Fibroblast of skin of abdomen (primary cell): ENCODE results near the gene ELOVL6.

Source experiments
- DNase-seq: peaks from one replicate; pipeline ENCODE4 v3.0.0-alpha.2; 2013

The ELOVL6 gene

GRCh38 chr4:110159541-110159940, 38.9 kb downstream of the ELOVL6 start:
- DNase-seq = no peak

DNA sequence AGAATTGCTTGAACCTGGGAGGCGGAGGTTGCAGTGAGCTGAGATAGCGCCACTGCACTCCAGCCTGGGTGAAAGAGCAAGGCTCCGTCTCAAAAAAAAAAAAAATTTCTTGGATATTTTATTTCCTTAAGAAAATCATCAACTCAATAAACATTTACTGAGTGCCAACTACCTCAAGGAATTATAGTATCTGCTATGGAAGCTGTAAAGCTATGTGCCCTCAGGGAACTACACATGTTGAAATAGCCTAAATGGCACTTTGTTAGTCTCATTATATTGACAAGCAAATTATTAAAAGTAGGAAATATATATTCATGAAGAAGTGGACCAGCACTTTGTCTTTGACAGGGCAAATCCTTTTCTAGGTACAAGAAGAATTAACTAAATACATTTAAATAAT, 40.8 kb downstream of the ELOVL6 start:
- DNase-seq = no peak

GRCh38 chr4:110157166-110157565, 41.2 kb downstream of the ELOVL6 start:
- DNase-seq = peak; percentile 11

GRCh38 chr4:110156442-110156841, 42.0 kb downstream of the ELOVL6 start:
- no peak for DNase-seq

DNA sequence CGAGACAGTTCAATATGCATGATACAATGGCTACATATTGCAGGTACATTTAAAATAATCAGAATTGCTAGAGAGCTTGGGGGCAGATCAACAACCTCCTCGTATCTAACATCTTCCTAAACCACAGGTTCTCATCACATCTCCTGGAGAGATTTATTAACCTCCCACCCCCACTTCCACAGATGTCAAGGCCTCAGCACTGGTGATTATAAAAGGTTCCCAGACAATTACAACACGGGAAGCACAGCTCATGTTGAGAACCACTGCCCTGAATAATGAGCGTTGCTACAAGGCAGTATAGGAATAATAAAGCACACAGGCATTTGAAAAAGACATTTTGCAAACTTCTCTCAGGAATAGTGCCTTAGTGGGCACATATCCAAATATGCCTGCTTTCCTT, 42.8 kb downstream of the ELOVL6 start:
- DNase-seq = peak; percentile 74

- no peak for DNase-seq
Observed at GRCh38 chr4:110154582-110154981, 43.8 kb downstream of the ELOVL6 start.

DNA sequence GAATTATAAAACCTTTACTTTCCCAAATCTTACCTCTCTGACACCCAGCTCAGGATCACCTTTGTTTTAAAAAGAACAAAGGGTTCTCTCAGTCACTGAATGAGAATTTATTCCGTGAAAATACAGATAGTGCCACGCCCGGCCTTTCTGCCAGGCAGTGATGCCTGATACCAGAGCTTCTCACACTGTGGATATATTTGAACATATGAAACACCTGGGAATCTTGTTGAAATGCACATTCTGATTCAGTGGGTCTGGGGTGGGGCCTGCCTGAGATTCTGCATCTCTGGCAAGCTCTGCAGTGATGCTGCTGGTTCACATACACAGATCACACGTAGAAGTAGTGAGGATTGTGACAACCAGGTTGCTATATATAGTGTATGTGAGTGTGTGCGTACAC, 46.0 kb downstream of the ELOVL6 start:
- DNase-seq = no peak

DNA sequence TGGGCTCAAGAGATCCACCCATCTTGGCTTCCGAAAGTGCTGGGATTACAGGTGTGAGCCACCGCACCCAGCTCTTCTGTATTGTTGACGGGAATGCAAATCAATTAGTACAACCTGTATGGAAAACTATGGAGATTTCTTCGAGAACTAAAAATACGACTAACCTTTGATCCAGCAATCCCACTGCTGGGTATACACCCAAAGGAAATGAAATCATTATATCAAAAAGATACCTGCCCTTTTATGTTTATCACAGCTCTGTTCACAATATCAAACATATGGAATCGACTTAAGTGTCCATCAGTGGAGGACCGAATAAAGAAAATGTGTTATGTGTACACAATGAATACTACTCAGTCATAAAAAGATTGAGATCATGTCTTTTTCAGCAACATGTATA, 49.3 kb downstream of the ELOVL6 start:
- no peak for DNase-seq

DNA sequence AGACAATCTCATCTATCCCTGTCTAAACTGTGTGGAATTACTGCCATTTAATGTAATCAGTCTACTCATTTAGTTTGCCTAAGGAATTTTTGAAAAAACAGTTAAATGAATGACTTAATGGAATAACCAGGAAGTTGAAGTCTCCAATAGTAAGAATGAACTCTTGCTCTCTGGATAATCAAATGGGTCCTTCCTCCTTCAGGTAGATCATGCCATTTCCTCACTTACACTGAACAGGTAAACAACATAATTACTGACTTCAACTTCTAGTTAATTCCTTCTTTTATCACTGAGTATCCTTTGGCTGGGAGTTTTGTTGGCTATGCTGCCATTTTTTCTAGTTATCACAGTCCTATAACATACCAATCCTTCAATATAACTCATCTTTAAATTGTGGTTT, 56.0 kb downstream of the ELOVL6 start:
- DNase-seq = no peak

- DNase-seq = no peak
Observed at GRCh38 chr4:110139815-110140214, 58.6 kb downstream of the ELOVL6 start.

- DNase-seq = no peak
Observed at GRCh38 chr4:110139111-110139510, 59.3 kb downstream of the ELOVL6 start.

- DNase-seq = no peak
Observed at GRCh38 chr4:110138551-110138950, 59.9 kb downstream of the ELOVL6 start.

- DNase-seq = no peak
Observed at GRCh38 chr4:110137829-110138228, 60.6 kb downstream of the ELOVL6 start.

- no peak for DNase-seq
Observed at GRCh38 chr4:110135523-110135922, 62.9 kb downstream of the ELOVL6 start.

- no peak for DNase-seq
Observed at GRCh38 chr4:110135076-110135475, 63.3 kb downstream of the ELOVL6 start.

DNA sequence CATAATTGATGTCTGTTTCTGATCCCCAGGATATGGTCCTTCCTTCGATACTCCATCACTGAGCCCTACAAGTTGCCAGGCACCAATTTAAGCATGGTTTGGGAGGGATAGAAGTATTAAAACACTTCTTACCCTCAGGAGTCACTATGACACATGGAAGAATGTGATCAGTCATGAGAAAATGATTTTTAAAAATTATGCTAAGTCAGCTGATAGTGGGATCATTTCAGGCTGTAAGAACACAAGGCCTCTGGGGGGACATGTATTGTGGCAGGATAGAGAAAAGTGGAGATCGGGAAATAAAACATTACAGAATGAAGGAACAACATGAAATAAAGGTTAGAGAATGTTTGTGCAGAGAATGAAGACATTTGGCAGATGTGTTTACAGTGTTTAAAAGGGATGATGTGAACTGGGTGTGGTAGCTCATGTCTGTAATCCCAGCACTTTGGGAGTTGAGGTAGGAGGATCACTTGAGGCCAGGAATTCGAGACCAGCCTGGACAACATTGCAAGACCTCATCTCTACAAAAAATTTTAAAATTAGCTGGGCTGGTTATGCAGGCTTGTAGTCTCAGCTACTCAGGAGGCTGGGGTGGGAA, 64.0 kb downstream of the ELOVL6 start:
- no peak for DNase-seq

GRCh38 chr4:110132816-110133719, 65.3 kb downstream of the ELOVL6 start:
- no peak for DNase-seq

- no peak for DNase-seq
Observed at GRCh38 chr4:110131916-110132315, 66.5 kb downstream of the ELOVL6 start.

DNA sequence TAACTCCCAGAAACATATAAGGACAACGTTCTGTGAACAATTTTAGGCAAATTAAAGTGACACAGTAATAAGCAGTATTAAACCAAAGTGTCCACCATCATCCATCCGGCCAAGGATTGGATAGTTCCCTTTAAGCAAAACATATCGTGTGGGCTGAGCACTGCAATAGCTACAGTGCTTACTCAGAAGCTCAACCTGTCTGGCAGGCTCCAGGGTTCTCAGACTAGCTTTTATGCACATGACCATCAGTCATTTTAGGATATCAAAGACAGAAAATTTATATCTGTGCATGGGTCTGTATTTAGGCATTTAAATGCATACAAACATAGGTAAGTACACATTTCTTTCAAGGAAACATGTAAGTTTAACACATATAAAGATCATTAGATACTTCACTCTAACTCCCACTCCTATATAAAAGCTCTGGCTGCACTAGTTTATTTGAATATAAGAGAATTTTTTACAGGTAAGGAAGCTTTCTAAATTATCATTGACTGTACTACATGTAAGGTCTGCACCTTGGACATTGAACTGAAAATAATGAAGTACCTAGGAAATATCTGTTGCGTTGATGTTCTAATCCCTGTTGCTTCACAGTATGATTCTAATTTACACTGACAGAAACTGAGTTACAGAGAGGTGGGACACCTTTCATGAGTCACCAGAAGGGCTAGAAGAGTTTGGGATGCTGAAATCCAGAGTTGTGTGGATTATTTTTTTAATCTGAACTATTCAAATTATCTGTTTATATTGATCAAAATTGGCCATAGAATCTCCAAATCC, 67.6 kb downstream of the ELOVL6 start:
- no peak for DNase-seq

DNA sequence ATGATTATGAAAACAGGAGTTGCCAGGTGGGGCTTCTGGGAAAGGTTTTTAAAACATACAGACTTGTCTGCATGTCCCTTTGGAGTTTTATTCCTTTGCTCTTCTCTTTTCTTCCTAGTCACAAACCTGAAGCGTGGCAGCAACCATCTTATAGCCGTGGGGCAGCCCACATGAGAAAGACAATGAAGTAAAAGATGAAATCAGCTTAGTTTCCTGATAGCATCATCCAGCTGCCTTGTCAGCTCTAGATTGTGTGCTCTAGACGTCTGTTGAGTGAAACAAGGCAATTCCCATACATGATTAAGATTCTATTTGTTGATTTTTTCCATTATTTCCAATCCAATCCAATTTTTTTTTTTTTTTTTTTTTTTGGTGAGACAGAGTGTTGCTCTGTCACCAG, 68.9 kb downstream of the ELOVL6 start:
- no peak for DNase-seq

GRCh38 chr4:110128472-110128919, 69.9 kb downstream of the ELOVL6 start:
- no peak for DNase-seq

- DNase-seq = no peak
Observed at GRCh38 chr4:110128029-110128428, 70.4 kb downstream of the ELOVL6 start.

- DNase-seq = no peak
Observed at GRCh38 chr4:110124711-110125110, 73.7 kb downstream of the ELOVL6 start.
